Neural progenitor cell (in vitro differentiated cells): ENCODE results near the gene SLIT1. TPM values are rescaled to one million over a fixed set of nuclear protein-coding genes. Genes with fewer than 3 reads are reported as not detected.

Source experiments
- DNase-seq: peaks from one replicate; pipeline ENCODE4 v3.0.0-alpha.2; 2016; ENCODE audit warnings: low spot score
- H2AFZ ChIP-seq: fragments of 200-600 bp; sonication (generic); replicated peaks from 2 replicates; pipeline ENCODE4 v1.6.1; 2016; ENCODE audit warnings: antibody characterized with exemption
- H3F3A ChIP-seq: fragments of 200-600 bp; sonication (generic); 2 replicates; pipeline ENCODE4 v1.6.1; 2016; ENCODE audit warnings: antibody characterized with exemption, low read depth
- H3K27ac ChIP-seq: fragments of 200-600 bp; sonication (generic); 2 replicates; pipeline ENCODE4 v1.5.1; 2016; ENCODE audit warnings: mild to moderate bottlenecking
- H3K27me3 ChIP-seq: fragments of 200-600 bp; sonication (generic); 2 replicates; pipeline ENCODE4 v1.6.1; 2016; ENCODE audit warnings: mild to moderate bottlenecking, moderate library complexity
- H3K36me3 ChIP-seq: fragments of 200-600 bp; sonication (generic); 2 replicates; pipeline ENCODE4 v1.5.1; 2016
- H3K4me1 ChIP-seq: fragments of 200-600 bp; sonication (generic); 2 replicates; pipeline ENCODE4 v1.6.1; 2016; ENCODE audit warnings: mixed run types
- H3K4me2 ChIP-seq: fragments of 200-600 bp; sonication (generic); 2 replicates; pipeline ENCODE4 v1.6.1; 2016
- H3K4me3 ChIP-seq: fragments of 200-600 bp; sonication (generic); 2 replicates; pipeline ENCODE4 v1.5.1; 2016
- H3K79me2 ChIP-seq: fragments of 200-600 bp; sonication (generic); 2 replicates; pipeline ENCODE4 v1.6.1; 2016; ENCODE audit warnings: low read depth
- H3K9ac ChIP-seq: fragments of 200-600 bp; sonication (generic); 2 replicates; pipeline ENCODE4 v1.6.1; 2016
- H3K9me3 ChIP-seq: fragments of 200-600 bp; sonication (generic); 2 replicates; pipeline ENCODE4 v1.5.1; 2016; ENCODE audit warnings: low read depth
- H4K20me1 ChIP-seq: fragments of 200-600 bp; sonication (generic); 2 replicates; pipeline ENCODE4 v1.6.1; 2016; ENCODE audit warnings: low read depth
- H3K27ac Mint-ChIP-seq: 3 replicates; pipeline ENCODE4 v1.8.0; 2021; ENCODE audit warnings: mixed read lengths
- H3K27me3 Mint-ChIP-seq: 2 replicates; pipeline ENCODE4 v1.8.0; 2022; ENCODE audit warnings: low read depth, mild to moderate bottlenecking, inconsistent platforms, moderate library complexity, mixed read lengths; ENCODE audit not compliant: insufficient read depth
- H3K36me3 Mint-ChIP-seq: 3 replicates; pipeline ENCODE4 v1.8.0; 2021; ENCODE audit warnings: mixed read lengths
- H3K4me1 Mint-ChIP-seq: 3 replicates; pipeline ENCODE4 v1.8.0; 2021; ENCODE audit warnings: mixed read lengths
- H3K4me3 Mint-ChIP-seq: 3 replicates; pipeline ENCODE4 v1.8.0; 2021; ENCODE audit warnings: mild to moderate bottlenecking, moderate library complexity, mixed read lengths
- H3K9me3 Mint-ChIP-seq: 3 replicates; pipeline ENCODE4 v1.8.0; 2020; ENCODE audit warnings: mixed read lengths
- CTCF ChIP-seq: fragments of 200-600 bp; sonication (generic); IDR thresholded peaks from 2 replicates; pipeline ENCODE4 v1.5.1; 2017; ENCODE audit warnings: antibody characterized with exemption, mild to moderate bottlenecking
- EZH2 ChIP-seq: fragments of 200-600 bp; sonication (generic); IDR thresholded peaks from 2 replicates; pipeline ENCODE4 v1.6.1; 2017; ENCODE audit warnings: antibody characterized with exemption, mild to moderate bottlenecking, moderate library complexity
- EZH2phosphoT487 ChIP-seq: fragments of 200-600 bp; sonication (generic); IDR thresholded peaks from 2 replicates; pipeline ENCODE4 v1.6.1; 2017; ENCODE audit warnings: antibody characterized with exemption
- total RNA-seq: library from RNA; depleted of rRNA; stranded (reverse); fragments of >200 nt; gene quantifications from 2 replicates; pipeline ENCODE4 v1.2.3, GENCODE V29; 2015; ENCODE audit warnings: low replicate concordance

Gene SLIT1
- total RNA-seq, 1 donor from 2014 or later: 0.92 TPM

- Mint-ChIP-seq H3K36me3 (no peaks in the 10 kb centered on the region), H3K4me3 (no peak overlapping the region), H3K27me3 (peaks cover 36% of the 10 kb centered on the region), H3K27ac (no peak overlapping the region), H3K4me1 (peaks cover 46% of the 10 kb centered on the region), H3K9me3 (peaks cover 9% of the 10 kb centered on the region)
- Histone ChIP-seq H3K4me3 (no peak overlapping the region), H3K36me3 (no peaks in the 10 kb centered on the region), H3K27me3 (peaks cover 36% of the 10 kb centered on the region), H3K9me3 (no peaks in the 10 kb centered on the region), H2AFZ (no peak overlapping the region), H4K20me1 (no peaks in the 10 kb centered on the region), H3K27ac (no peak overlapping the region), H3K4me2 (no peak overlapping the region), H3K4me1 (peaks cover 27% of the 10 kb centered on the region), H3K9ac (no peak overlapping the region), H3F3A (peaks cover 8% of the 10 kb centered on the region), H3K79me2 (no peaks in the 10 kb centered on the region)
- no peak for DNase-seq
- TF ChIP-seq CTCF (no peak), EZH2phosphoT487 (no peak), EZH2 (no peak)
Measured at GRCh38 chr10:97142834-97143233, 42.9 kb downstream of the SLIT1 start.

GRCh38 chr10:97140902-97141745 lies 44.6 kb downstream of the SLIT1 start:
- Histone ChIP-seq H3K27me3 (peaks cover 36% of the 10 kb centered on the region), H3K4me2 (peak overlapping the region; percentile 62), H3K36me3 (no peaks in the 10 kb centered on the region), H3K9me3 (no peaks in the 10 kb centered on the region), H4K20me1 (no peaks in the 10 kb centered on the region), H3K4me3 (no peak overlapping the region), H3K4me1 (peaks cover 27% of the 10 kb centered on the region), H3F3A (peaks cover 8% of the 10 kb centered on the region), H3K27ac (no peak overlapping the region), H2AFZ (peak overlapping the region; percentile 36), H3K9ac (no peak overlapping the region), H3K79me2 (no peaks in the 10 kb centered on the region)
- peaks cover 9% of the 10 kb centered on the region for H3K9me3 Mint-ChIP-seq
- H3K36me3 Mint-ChIP-seq: no peaks in the 10 kb centered on the region
- H3K27ac Mint-ChIP-seq: peak overlapping the region; percentile 46
- H3K4me3 Mint-ChIP-seq: peak overlapping the region; percentile 5
- DNase-seq: peak; percentile 36
- TF ChIP-seq EZH2phosphoT487: no peak
- TF ChIP-seq CTCF: no peak
- no peak for TF ChIP-seq EZH2
- peaks cover 60% of the 10 kb centered on the region for H3K4me1 Mint-ChIP-seq
- peaks cover 37% of the 10 kb centered on the region for H3K27me3 Mint-ChIP-seq

GRCh38 chr10:97140049-97140846 lies 45.5 kb downstream of the SLIT1 start:
- Histone ChIP-seq H3K36me3 (no peaks in the 10 kb centered on the region), H3F3A (peaks cover 8% of the 10 kb centered on the region), H3K4me1 (peaks cover 27% of the 10 kb centered on the region), H3K9me3 (no peaks in the 10 kb centered on the region), H4K20me1 (no peaks in the 10 kb centered on the region), H3K27ac (no peak overlapping the region), H3K4me2 (peak overlapping the region; percentile 62), H3K79me2 (no peaks in the 10 kb centered on the region), H2AFZ (peak overlapping the region; percentile 36), H3K4me3 (no peak overlapping the region), H3K9ac (no peak overlapping the region), H3K27me3 (peaks cover 36% of the 10 kb centered on the region)
- H3K27me3 Mint-ChIP-seq: peaks cover 38% of the 10 kb centered on the region
- TF ChIP-seq EZH2 (no peak), EZH2phosphoT487 (no peak), CTCF (no peak)
- H3K36me3 Mint-ChIP-seq: no peaks in the 10 kb centered on the region
- peak overlapping the region; percentile 44 for H3K4me3 Mint-ChIP-seq
- DNase-seq: no peak
- peak overlapping the region; percentile 46 for H3K27ac Mint-ChIP-seq
- H3K4me1 Mint-ChIP-seq: peaks cover 69% of the 10 kb centered on the region
- H3K9me3 Mint-ChIP-seq: peaks cover 9% of the 10 kb centered on the region
